Stimulated activated effector memory CD8-positive, alpha-beta T cell treated with anti-CD3 and anti-CD28 coated beads, Interleukin-12 subunit alpha, Interleukin-12 subunit beta, amount 100 ng/mL, for 72 hours (primary cell): Measurements from ENCODE around the gene PPP4C.

Experiments
- ATAC-seq: fragments of 150-1000 bp; cut with Tn5 transposase; 2 replicates; pipeline ENCODE4 v1.10.0; 2021
- DNase-seq, 2 donors: peaks; one replicate each; pipeline ENCODE4 v3.0.0; 2021 to 2022; ENCODE audit warnings: low spot score in 2 of 2
- H3K27ac Mint-ChIP-seq: one replicate; pipeline ENCODE4 v1.8.0; 2022; ENCODE audit warnings: mild to moderate bottlenecking, mixed read lengths
- H3K36me3 Mint-ChIP-seq: one replicate; pipeline ENCODE4 v1.8.0; 2022; ENCODE audit warnings: mild to moderate bottlenecking, mixed read lengths
- H3K4me1 Mint-ChIP-seq: one replicate; pipeline ENCODE4 v1.8.0; 2022; ENCODE audit warnings: mixed read lengths
- H3K4me3 Mint-ChIP-seq: one replicate; pipeline ENCODE4 v1.8.0; 2022; ENCODE audit warnings: mild to moderate bottlenecking, mixed read lengths
- H3K9me3 Mint-ChIP-seq: one replicate; pipeline ENCODE4 v1.8.0; 2022; ENCODE audit warnings: mixed read lengths

The PPP4C gene

GRCh38 chr16:30049871-30050270, 25.9 kb upstream of the PPP4C start:
- H3K4me1 Mint-ChIP-seq, result peaks cover 28% of the 10 kb centered on the region
- no peaks in the 10 kb centered on the region for H3K9me3 Mint-ChIP-seq
- DNase-seq (no peak), ATAC-seq (no peak)
- peaks cover 27% of the 10 kb centered on the region for H3K36me3 Mint-ChIP-seq
- no peak overlapping the region for H3K4me3 Mint-ChIP-seq
- no peak overlapping the region for H3K27ac Mint-ChIP-seq

- no peak for DNase-seq
- Mint-ChIP-seq H3K36me3 (peaks cover 19% of the 10 kb centered on the region), H3K9me3 (no peaks in the 10 kb centered on the region)
Observed at GRCh38 chr16:30051518-30051917, 24.3 kb upstream of the PPP4C start.

GRCh38 chr16:30052671-30053372, 23.0 kb upstream of the PPP4C start:
- ATAC-seq (peak; percentile 91), DNase-seq (peak; percentile 94 to 99)
- peaks cover 26% of the 10 kb centered on the region for H3K4me1 Mint-ChIP-seq
- H3K4me3 Mint-ChIP-seq, result peak overlapping the region; percentile 82
- peaks cover 19% of the 10 kb centered on the region for H3K36me3 Mint-ChIP-seq
- H3K27ac Mint-ChIP-seq, result peak overlapping the region; percentile 91
- H3K9me3 Mint-ChIP-seq, result no peaks in the 10 kb centered on the region

More at GRCh38 chr16:30051518-30051917, 24.3 kb upstream of the PPP4C start:
- Mint-ChIP-seq H3K4me3 (peak overlapping the region; percentile 82), H3K4me1 (peaks cover 26% of the 10 kb centered on the region), H3K27ac (peak overlapping the region; percentile 33)
- no peak for ATAC-seq

GRCh38 chr16:30053376-30054015, 22.3 kb upstream of the PPP4C start:
- DNase-seq, result no peak
- Mint-ChIP-seq H3K36me3 (peaks cover 19% of the 10 kb centered on the region), H3K27ac (peak overlapping the region; percentile 91), H3K4me3 (peak overlapping the region; percentile 82), H3K9me3 (no peaks in the 10 kb centered on the region), H3K4me1 (peaks cover 26% of the 10 kb centered on the region)
- peak; percentile 27 for ATAC-seq

- Mint-ChIP-seq H3K4me1 (peaks cover 26% of the 10 kb centered on the region), H3K36me3 (peaks cover 19% of the 10 kb centered on the region), H3K27ac (no peak overlapping the region), H3K9me3 (no peaks in the 10 kb centered on the region), H3K4me3 (peak overlapping the region; percentile 82)
- ATAC-seq, result no peak
- DNase-seq, result no peak
Observed at GRCh38 chr16:30054451-30054850, 21.3 kb upstream of the PPP4C start.

GRCh38 chr16:30054959-30055553, 20.7 kb upstream of the PPP4C start:
- H3K4me3 Mint-ChIP-seq, result peak overlapping the region; percentile 82
- no peaks in the 10 kb centered on the region for H3K9me3 Mint-ChIP-seq
- H3K36me3 Mint-ChIP-seq, result peaks cover 19% of the 10 kb centered on the region
- DNase-seq (peak; percentile 47 to 77), ATAC-seq (peak; percentile 84)
- peaks cover 26% of the 10 kb centered on the region for H3K4me1 Mint-ChIP-seq
- H3K27ac Mint-ChIP-seq, result no peak overlapping the region

GRCh38 chr16:30060346-30060745, 15.4 kb upstream of the PPP4C start:
- ATAC-seq (no peak), DNase-seq (no peak)
- H3K4me1 Mint-ChIP-seq, result peaks cover 12% of the 10 kb centered on the region
- no peak overlapping the region for H3K27ac Mint-ChIP-seq
- H3K36me3 Mint-ChIP-seq, result peaks cover 17% of the 10 kb centered on the region
- H3K4me3 Mint-ChIP-seq, result no peak overlapping the region
- no peaks in the 10 kb centered on the region for H3K9me3 Mint-ChIP-seq

GRCh38 chr16:30060836-30061554, 14.8 kb upstream of the PPP4C start:
- Mint-ChIP-seq H3K4me1 (peaks cover 12% of the 10 kb centered on the region), H3K4me3 (no peak overlapping the region), H3K9me3 (no peaks in the 10 kb centered on the region), H3K27ac (peak overlapping the region; percentile 48), H3K36me3 (peaks cover 23% of the 10 kb centered on the region)
- DNase-seq (no peak), ATAC-seq (no peak)

GRCh38 chr16:30063278-30063892, 12.4 kb upstream of the PPP4C start:
- no peaks in the 10 kb centered on the region for H3K9me3 Mint-ChIP-seq
- DNase-seq, result no peak
- no peak for ATAC-seq
- peaks cover 47% of the 10 kb centered on the region for H3K36me3 Mint-ChIP-seq
- H3K4me1 Mint-ChIP-seq, result peaks cover 30% of the 10 kb centered on the region
- H3K4me3 Mint-ChIP-seq, result peak overlapping the region; percentile 97
- peak overlapping the region; percentile 98 for H3K27ac Mint-ChIP-seq

GRCh38 chr16:30063893-30064728, 11.7 kb upstream of the PPP4C start:
- Mint-ChIP-seq H3K27ac (peak overlapping the region; percentile 98), H3K9me3 (no peaks in the 10 kb centered on the region), H3K4me1 (peaks cover 38% of the 10 kb centered on the region), H3K36me3 (peaks cover 54% of the 10 kb centered on the region), H3K4me3 (peak overlapping the region; percentile 97)
- peak; percentile 45 to 83 for DNase-seq
- peak; percentile 27 for ATAC-seq

GRCh38 chr16:30064729-30065101, 11.1 kb upstream of the PPP4C start:
- DNase-seq, result no peak
- peaks cover 44% of the 10 kb centered on the region for H3K4me1 Mint-ChIP-seq
- peak overlapping the region; percentile 98 for H3K27ac Mint-ChIP-seq
- H3K4me3 Mint-ChIP-seq, result peak overlapping the region; percentile 97
- ATAC-seq, result no peak
- peaks cover 60% of the 10 kb centered on the region for H3K36me3 Mint-ChIP-seq
- H3K9me3 Mint-ChIP-seq, result no peaks in the 10 kb centered on the region

- peak; percentile 90 for ATAC-seq
- Mint-ChIP-seq H3K4me1 (peaks cover 50% of the 10 kb centered on the region), H3K36me3 (peaks cover 66% of the 10 kb centered on the region), H3K4me3 (peak within 1 kb of the TSS; percentile 97), H3K9me3 (no peaks in the 10 kb centered on the region), H3K27ac (peak within 1 kb of the TSS; percentile 98)
- DNase-seq, result peak; percentile 93 to 98
Observed at GRCh38 chr16:30065102-30065942, 10.5 kb upstream of the PPP4C start, which contains the start of gene ALDOA. TSS of gene ALDOA (plus strand) at chr16:30065760. CDS start at chr16:30066898, 1,138 bp downstream.

GRCh38 chr16:30065943-30066760, 9.6 kb upstream of the PPP4C start:
- Mint-ChIP-seq H3K4me3 (peak overlapping the region; percentile 97), H3K9me3 (no peaks in the 10 kb centered on the region), H3K36me3 (peaks cover 75% of the 10 kb centered on the region), H3K4me1 (peaks cover 52% of the 10 kb centered on the region), H3K27ac (peak overlapping the region; percentile 98)
- DNase-seq, result no peak
- ATAC-seq, result peak; percentile 8
